HG03521 (cell line): ENCODE data around the gene ZNF501.

Experiments used
- ATAC-seq: cut with Tn5 transposase; IDR thresholded peaks from one replicate; pipeline ENCODE4 v1.9.1; 2021; ENCODE audit warnings: mild to moderate bottlenecking, moderate library complexity; ENCODE audit not compliant: unreplicated experiment

The ZNF501 gene

GRCh38 chr3:44729384-44729910, at the start of gene ZNF501:
ZNF501 (plus strand) TSS chr3:44729635; CDS start chr3:44734422, 4,787 bp downstream.
- ATAC-seq: peak; percentile 79

DNA sequence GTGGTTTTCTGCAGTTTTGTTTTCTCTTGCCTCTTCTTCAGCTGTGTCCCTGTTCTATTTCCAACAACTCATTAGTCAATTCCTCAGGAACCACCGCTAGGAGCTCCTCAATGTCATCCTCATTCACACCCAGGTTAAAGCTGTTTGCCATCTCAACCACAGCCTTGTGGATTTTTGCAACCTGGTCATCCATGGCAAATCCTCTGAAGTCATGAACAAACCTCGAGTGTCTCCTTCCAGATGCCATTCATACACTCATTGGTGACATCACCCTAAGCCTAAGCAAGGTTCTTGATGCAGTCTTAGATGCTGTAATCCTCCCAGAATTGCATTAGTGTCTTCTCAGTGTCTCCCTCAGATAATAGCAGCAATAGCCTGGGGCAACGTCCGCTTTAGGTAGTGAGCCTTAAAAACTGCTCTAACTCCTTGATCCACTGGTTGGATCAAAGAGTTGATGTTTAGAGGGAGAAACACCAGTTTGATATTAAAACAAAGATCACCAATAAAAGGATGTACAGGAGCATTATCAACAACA, 48.4 kb upstream of the ZNF501 start:
- no peak for ATAC-seq

- no peak for ATAC-seq
Measured at GRCh38 chr3:44682182-44682896, 47.1 kb upstream of the ZNF501 start.

DNA sequence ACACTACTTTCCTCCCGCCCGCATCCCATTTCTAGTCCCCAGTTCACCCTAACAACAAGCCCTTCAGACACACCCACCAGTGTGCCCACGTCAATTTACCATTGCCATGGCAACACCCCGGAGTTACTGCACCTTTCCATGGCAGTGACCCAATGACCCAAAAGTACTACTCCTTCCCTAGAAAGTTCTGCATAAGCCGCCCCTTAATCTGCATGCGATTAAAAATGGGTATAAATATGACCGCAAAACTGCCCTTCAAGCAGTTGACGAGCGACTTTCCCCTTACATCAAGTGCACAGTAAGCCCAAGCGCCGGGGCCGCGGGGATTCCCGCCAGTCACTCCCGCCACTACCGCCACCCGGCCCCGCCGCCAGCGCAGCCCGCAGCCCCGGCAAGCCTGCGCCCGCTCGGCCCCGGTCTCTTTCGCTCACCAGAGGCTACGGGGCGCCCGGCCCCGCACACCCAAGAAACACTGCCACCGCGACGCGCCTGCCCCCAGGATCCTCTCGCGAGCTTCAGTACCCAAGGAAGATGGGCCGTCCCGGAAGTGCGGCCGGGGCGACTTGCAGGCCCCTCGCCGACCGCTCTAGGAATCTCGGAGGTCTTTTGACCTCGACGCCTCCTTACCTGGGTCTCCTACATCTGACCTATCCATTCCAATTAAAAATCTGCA, 44.2 kb upstream of the ZNF501 start:
- peak; percentile 75 for ATAC-seq

DNA sequence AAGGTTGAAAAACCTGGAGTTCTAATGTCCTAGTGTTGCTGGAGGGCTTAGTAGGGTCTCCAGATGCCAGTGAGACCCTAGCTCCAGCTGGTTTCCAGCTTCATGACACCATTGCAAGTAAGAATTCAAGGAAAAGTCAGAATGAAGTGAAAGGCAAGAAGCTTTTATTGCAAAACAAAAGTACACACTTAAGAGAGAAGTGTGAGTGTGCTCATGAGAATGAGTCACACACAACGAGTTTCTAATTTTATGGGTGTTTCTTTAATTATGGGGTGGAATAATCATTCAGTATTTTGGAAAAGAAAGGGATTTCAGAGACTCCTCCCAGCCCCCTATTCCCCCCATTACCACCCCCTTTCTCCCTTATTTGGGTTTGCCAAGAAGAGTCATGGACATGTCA, 41.5 kb upstream of the ZNF501 start:
- ATAC-seq: no peak

DNA sequence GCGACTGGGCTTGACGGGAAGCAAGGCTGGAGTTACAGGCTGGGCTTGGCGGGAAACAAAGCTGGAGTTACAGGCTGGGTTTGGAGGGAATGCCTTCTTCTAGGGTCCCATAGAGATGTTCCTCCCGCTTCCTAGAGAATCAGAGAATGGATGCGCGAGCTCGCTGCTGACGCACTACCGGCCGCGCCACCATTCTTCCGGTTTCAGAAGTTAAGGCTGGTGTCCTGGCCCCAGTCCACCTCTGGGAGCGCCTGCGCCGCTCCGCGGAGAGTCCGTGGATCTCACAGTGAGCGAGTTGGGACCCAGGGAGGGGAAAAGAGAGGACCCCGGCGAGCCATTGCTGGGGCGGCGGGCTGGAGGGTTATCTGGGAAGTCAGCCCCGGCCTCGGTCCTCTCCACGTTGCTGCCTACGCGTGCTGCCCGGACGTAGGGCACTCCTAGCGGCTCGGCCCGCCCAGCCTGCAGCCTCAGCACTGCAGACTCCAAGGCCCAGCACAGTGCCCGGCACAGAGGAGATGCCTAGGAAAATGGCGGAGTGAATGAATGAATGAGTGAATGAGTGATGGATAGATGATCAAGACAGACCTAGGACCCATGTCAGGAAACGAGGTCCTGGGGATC, 16.9 kb upstream of the ZNF501 start, which contains the start of gene ZNF502:
Gene ZNF502, plus strand, starts transcription at position 206 of the 621 bp plus-strand sequence. CDS start 7,602 bp downstream, outside the sequence.
- no peak for ATAC-seq

GRCh38 chr3:44721231-44722102, 8.0 kb upstream of the ZNF501 start:
- ATAC-seq: no peak

GRCh38 chr3:44722103-44722401, 7.4 kb upstream of the ZNF501 start:
- no peak for ATAC-seq

GRCh38 chr3:44734646-44735168, 5.3 kb downstream of the ZNF501 start:
- no peak for ATAC-seq

DNA sequence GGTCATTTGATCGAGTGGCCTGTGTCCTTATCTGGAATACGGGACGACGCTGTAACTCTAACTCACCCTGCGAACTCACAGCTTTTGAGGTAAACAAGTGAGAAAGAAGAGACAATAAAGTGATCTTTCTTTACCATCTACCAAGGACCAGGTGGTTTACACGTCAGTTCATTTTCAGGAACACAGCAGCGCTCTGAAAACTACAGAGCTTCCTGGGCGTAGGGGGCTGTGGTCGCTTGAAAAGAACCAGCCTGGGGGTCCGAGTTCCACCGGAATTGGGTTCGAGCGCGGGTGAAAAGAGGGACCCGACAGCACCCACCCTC, 31.6 kb downstream of the ZNF501 start:
- no peak for ATAC-seq

GRCh38 chr3:44761424-44762169, 32.2 kb downstream of the ZNF501 start, which contains the start of the genes KIAA1143 and KIF15:
KIAA1143 (minus strand) TSS chr3:44761619; CDS start chr3:44761602, 17 bp downstream.
KIF15 (plus strand) TSS chr3:44761794; CDS start chr3:44761866, 72 bp downstream.
- peak; percentile 91 for ATAC-seq

GRCh38 chr3:44762170-44762677, 32.8 kb downstream of the ZNF501 start:
- ATAC-seq: no peak

GRCh38 chr3:44762690-44763089, 33.3 kb downstream of the ZNF501 start:
- no peak for ATAC-seq

DNA sequence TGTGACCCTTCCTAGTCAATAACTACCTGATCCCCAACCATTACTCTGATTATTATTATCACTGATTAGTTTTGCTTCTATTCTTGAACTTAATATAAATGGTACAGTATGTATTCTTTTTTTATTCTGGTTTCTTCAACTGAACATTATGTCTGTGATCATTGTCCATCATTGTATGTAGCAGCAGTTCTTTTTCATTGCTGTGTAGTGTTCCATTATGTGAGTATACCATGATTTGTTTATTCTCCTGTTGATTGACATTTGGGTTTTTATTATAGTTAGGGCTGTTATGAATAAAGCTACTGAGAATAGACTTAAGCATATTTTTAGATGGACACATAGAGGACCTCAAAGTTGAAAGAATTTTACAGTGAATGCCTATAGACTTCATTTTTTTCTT, 34.8 kb downstream of the ZNF501 start:
- ATAC-seq: no peak

DNA sequence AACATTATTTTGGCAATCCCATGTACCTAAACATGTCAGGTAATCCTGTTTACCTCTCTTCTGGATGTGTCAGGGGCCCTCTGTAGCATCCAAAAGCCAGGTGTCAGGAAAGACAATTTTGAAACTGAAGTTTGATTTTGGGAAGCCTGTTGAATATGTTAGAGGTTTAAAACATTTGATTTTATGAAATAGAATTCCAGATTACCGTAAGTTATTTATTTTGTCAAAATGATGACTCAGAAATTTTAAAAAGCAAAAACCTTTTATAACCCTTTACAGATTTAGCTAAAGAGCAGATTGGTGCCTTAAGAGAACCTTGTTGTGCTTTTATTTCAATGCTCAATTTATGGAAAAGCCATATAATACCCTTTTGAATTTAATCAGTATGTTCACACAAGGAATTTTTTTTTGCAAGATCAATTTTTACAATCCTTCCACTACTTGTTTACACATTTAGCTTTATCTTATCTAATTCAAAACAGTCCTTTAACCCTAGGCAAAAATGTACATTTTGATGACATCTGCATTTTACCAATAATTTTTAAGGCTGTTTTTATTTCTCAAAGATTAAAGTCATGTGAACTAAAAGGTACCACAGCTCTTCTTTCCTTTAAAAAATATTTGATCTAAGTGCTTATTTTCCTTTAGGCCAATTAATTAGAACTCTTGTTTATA, 42.1 kb downstream of the ZNF501 start:
- ATAC-seq: no peak

GRCh38 chr3:44772099-44772442, 42.6 kb downstream of the ZNF501 start:
- ATAC-seq: no peak

DNA sequence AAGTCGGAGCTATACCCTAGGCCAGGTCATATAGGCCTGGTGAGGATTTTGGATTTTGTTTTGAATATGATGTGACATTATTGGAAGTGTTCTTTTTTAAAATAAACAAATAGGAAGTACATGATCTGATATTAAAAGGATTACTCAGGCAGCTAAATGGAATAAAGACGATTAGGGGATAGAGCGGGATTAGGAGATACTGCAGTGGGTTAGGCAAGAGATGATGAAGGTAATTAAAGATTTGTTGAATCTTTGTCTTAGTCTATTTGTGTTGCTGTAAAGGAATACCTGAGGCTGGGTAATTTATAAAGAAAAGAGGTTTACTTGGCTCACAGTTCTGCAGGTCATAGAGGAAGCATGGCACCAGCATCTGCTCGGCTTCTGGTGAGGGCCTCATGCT, 53.5 kb downstream of the ZNF501 start:
- no peak for ATAC-seq
